ENCODE results near the gene GYS1. TPM values are rescaled to one million over a fixed set of nuclear protein-coding genes. Genes with fewer than 3 reads are reported as not detected.

The GYS1 gene
- total RNA-seq, 1 experiment from 2014 or later, result 20.2 TPM

- TF ChIP-seq POLR2AphosphoS5 (IDR thresholded peaks at IDR 0.05; ENCODE audit: low read depth, low read length) (no peak), TCF7L2 (IDR thresholded peaks at IDR 0.05; ENCODE audit: low read depth, low read length) (no peak; the same call in 1 of the 2 replicates), CTCF (IDR thresholded peaks at IDR 0.05) (no peak), SIN3A (IDR thresholded peaks at IDR 0.05; ENCODE audit: borderline replicate concordance, insufficient read depth, low read depth, low read length) (no peak), REST (IDR thresholded peaks at IDR 0.05; ENCODE audit: insufficient read depth in 1 of 2, low read depth in 2 of 2, low read length in 1 of 2) (no peak)
- POLR2A ChIA-PET, result interaction anchor here (0.6 to 1.3 kb wide), 3 partner anchors 18 to 175 kb away, joined by 3 to 5 read pairs (median 3); partner anchors contain the start of gene RUVBL2
These were observed 27.1 kb downstream of the GYS1 start for GRCh38 chr19:48965806-48966540.

GRCh38 chr19:48965040-48965805 is 27.9 kb downstream of the GYS1 start, which contains the start of gene FTL:
Gene FTL (plus strand): TSS chr19:48965309. CDS start chr19:48965508, 199 bp downstream.
- no TSS peak for BruUV-seq (replicated peaks)
- H3K4me1 ChIP-seq (ENCODE audit: control insufficient read depth, insufficient read depth, low read length), result peaks cover 43% of the 10 kb centered on the region
- DNase-seq (ENCODE audit: low read depth, low spot score) (peak; percentile 67), ATAC-seq (peak; percentile 82)
- H3K9me3 ChIP-seq (ENCODE audit: control insufficient read depth, insufficient read depth, low read depth, low read length), result no peaks in the 10 kb centered on the region
- POLR2A ChIA-PET, result no interaction called here
- peak; percentile 92 for TF ChIP-seq SIN3A (IDR thresholded peaks at IDR 0.05; ENCODE audit: borderline replicate concordance, insufficient read depth, low read depth, low read length)
- peak in 1 of 2 experiments; percentile 32; a peak in 2 of 4 replicates for TF ChIP-seq REST (IDR thresholded peaks at IDR 0.05; ENCODE audit: insufficient read depth in 1 of 2, low read depth in 2 of 2, low read length in 1 of 2)
- TF ChIP-seq TCF7L2 (IDR thresholded peaks at IDR 0.05; ENCODE audit: low read depth, low read length), result 0 out of 2 replicates have a peak, but pooled peaks have one; percentile 10
- TF ChIP-seq CTCF (IDR thresholded peaks at IDR 0.05), result no peak
- TF ChIP-seq POLR2AphosphoS5 (IDR thresholded peaks at IDR 0.05; ENCODE audit: low read depth, low read length), result peak; percentile 99
- H3K27me3 ChIP-seq (ENCODE audit: control insufficient read depth, insufficient read depth, low read length), result no peaks in the 10 kb centered on the region
- peak within 1 kb of the TSS; percentile 77 to 84 for H3K4me3 ChIP-seq (ENCODE audit: low read depth in 2 of 2, low read length in 2 of 2)
- CTCF ChIA-PET, result interaction anchor here (0.6 kb wide), 1 partner anchor 28 kb away, joined by 3 read pairs; the partner anchor contains the start of gene RUVBL2
- in situ Hi-C loops (cut with HindIII; ENCODE audit: low pct_unique_long_range_greater_than_20kb, low sequenced_read_pairs) (no loop called here), intact Hi-C loops (cut with micrococcal nuclease; ENCODE audit: unreplicated experiment) (no loop called here)
- H3K36me3 ChIP-seq (ENCODE audit: control insufficient read depth, insufficient read depth, low read length), result peaks cover 2% of the 10 kb centered on the region
- peak within 1 kb of the TSS; percentile 97 for H3K27ac ChIP-seq (ENCODE audit: low read length)

More at GRCh38 chr19:48965806-48966540, 27.1 kb downstream of the GYS1 start:
- in situ Hi-C loops (cut with HindIII; ENCODE audit: low pct_unique_long_range_greater_than_20kb, low sequenced_read_pairs), result no loop called here
- Histone ChIP-seq H3K4me1 (ENCODE audit: control insufficient read depth, insufficient read depth, low read length) (peaks cover 43% of the 10 kb centered on the region), H3K27me3 (ENCODE audit: control insufficient read depth, insufficient read depth, low read length) (no peaks in the 10 kb centered on the region), H3K36me3 (ENCODE audit: control insufficient read depth, insufficient read depth, low read length) (peaks cover 2% of the 10 kb centered on the region), H3K9me3 (ENCODE audit: control insufficient read depth, insufficient read depth, low read depth, low read length) (no peaks in the 10 kb centered on the region), H3K4me3 (ENCODE audit: low read depth in 2 of 2, low read length in 2 of 2) (peak overlapping the region; percentile 77 to 84), H3K27ac (ENCODE audit: low read length) (peak overlapping the region; percentile 81)
- ATAC-seq, result peak; percentile 45
- intact Hi-C loops (cut with micrococcal nuclease; ENCODE audit: unreplicated experiment), result no loop called here
- TSS peak; percentile 98 for BruUV-seq (replicated peaks)
- no peak for DNase-seq (ENCODE audit: low read depth, low spot score)
- CTCF ChIA-PET, result interaction anchor here (0.6 kb wide), 1 partner anchor 177 kb away, joined by 8 read pairs; no protein-coding TSS in a partner anchor

Data from Panc1 (cell line).